C1 segment of cervical spinal cord (tissue), 14 donors: ENCODE measurements around the gene PAPOLG.
"Not testable (repeated sequence)": the region's sequence is repeated elsewhere in the genome, so short reads cannot be mapped to it uniquely, and the experiment has no call there.

Experiments
- DNase-seq, 14 donors: peaks; one replicate each; lab custom pipeline; 2025; lab: John Stamatoyannopoulos, UW

PAPOLG gene

GRCh38 chr2:60822987-60823386 lies 66.9 kb downstream of the PAPOLG start:
- DNase-seq, result no peak

DNA sequence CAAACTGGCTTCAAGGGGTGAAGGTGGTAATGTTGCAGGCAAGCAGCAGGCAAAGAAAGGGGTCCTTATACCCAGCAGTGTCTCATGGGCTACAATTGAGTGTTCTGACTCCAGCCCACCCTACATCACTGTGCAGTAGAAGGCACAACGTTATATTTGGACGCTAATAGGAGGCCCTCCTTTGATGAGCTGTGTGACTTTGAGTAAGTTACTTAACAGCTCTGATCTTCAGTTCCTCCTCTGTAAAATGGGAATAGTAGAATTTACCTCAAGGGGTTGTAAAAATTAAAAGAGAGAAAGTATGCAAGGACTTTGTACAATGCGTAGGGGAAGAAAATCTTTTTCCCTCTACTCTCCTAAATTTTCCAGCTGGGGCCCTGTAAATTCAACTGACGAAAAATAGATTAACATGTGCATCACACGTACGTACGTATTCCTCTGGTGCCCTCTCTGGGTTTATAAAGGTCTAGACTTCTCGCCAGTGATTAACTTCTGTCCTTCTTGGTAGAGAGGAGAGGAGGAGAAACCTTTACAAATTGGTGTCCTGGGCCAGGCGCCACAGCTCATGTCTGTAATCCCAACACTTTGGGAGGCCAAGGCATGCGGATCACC lies 67.7 kb downstream of the PAPOLG start:
- DNase-seq, result no peak

DNA sequence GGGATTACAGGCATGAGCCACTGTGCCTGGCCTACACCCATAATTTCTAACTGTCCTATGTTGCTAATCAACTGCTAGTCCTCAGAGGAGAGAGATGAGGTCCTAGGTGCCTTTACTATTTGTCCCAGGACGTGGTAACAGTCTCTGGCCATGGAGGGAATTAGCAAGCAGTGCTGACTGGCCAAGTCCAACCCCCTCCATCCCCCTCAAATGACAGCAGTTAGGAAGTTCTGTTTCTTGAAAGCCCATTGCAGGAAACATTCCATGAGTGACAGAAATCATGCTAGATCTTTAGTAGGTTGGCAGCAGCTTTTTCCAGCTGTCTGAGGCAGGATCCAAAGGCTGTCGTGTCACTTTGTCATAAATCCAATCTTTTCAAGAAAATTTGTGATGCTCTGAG lies 69.6 kb downstream of the PAPOLG start:
- DNase-seq, result no peak

DNA sequence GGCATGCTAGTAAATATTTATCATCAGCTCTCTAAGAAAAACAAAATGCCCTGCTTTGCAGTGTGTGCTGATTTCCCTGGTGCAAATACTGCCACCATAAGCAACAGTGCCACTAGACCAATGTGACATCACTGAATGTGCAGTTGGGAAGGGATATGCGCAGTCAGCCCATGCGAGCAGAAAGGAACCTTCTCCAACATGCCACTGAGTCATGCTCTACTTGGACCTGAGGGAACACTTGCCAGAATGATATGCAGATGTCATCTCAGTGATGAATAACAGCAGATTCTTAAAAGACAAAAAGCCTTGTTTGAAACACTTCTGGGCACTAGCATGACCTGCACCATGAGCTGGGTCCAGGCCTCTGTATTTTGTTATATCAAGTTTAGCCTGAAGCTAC lies 70.0 kb downstream of the PAPOLG start:
- no peak for DNase-seq

GRCh38 chr2:60826860-60827259 lies 70.8 kb downstream of the PAPOLG start:
- not testable (repeated sequence) for DNase-seq

DNA sequence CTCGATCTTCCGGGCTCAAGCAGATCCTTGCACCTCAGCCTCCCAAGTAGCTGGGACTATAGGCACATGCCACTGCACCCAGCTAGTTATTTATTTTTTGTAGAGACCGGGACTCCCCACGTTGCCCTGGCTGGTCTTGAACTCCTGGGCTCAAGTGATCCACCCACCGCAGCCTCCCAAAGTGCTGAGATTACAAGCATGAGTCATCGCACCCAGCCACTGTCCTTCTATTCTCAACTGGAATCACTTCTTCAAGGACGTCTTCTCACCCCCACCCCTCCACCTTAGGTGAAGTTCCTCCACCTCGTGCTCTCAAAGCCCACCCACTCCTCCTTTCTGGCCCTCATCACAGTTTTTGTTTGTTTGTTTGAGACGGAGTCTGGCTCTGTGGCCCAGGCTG lies 71.3 kb downstream of the PAPOLG start:
- DNase-seq, result no peak

DNA sequence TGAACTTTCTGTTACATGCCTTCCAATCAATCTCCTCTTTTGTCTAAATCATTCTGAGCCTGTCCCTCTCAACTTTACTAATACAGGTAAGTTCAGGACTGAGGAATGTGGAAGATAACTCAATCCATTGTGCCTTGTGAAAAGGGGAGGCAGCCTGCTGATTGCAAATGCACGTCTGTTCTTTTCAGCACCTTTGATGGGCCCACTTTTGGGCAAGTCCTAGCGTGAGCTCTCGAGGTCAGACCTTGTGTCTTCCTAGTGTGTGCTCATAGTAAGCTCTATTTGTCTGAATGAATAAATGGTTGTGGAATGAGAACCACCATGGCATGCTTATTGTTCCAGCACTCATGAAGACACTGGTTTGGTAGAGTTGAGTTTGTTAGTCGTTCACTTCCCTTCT lies 74.9 kb downstream of the PAPOLG start:
- DNase-seq, result no peak

GRCh38 chr2:60831921-60832320 lies 75.9 kb downstream of the PAPOLG start:
- DNase-seq, result no peak

DNA sequence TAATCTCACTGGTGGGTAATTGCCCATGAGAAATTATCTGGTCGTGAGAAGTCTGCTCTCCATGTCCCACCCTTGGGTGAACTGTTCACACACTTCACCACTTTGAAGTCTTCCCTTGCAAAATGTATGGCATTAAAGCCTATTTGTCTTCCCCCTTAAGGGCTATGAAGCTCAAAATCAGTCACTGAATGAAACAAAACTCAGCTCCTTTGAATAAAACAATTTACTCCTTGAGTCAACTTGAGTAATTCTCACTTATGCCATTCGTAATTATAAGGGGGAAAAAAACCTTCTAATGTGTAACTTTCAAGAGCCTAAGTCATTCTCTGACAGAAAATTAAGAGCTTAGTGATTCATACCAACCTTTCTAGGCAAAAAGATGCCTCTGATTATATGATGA lies 76.6 kb downstream of the PAPOLG start:
- DNase-seq, result no peak

GRCh38 chr2:60834270-60834717 lies 78.2 kb downstream of the PAPOLG start:
- DNase-seq, result no peak

DNA sequence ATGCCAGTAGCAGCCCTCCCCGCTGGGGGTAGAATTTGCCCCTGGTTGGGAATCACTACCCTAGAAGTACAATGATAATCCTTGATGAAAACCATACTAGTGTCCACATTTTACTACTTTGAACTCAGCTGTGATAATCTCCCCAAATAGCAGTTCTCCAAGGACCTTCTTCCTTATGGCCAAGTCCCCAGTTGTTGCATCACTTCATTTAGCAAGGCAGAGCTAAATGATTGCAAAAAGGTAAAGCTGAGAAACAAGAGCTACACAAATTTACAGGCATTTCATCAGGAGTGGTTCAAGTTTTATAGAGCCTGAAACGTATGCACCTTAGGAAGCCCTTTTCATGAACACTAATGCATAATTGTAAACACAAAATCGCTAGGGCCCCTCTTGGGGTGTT lies 80.4 kb downstream of the PAPOLG start:
- DNase-seq, result no peak

- DNase-seq, result no peak
These were observed 81.1 kb downstream of the PAPOLG start for GRCh38 chr2:60837123-60837522.

DNA sequence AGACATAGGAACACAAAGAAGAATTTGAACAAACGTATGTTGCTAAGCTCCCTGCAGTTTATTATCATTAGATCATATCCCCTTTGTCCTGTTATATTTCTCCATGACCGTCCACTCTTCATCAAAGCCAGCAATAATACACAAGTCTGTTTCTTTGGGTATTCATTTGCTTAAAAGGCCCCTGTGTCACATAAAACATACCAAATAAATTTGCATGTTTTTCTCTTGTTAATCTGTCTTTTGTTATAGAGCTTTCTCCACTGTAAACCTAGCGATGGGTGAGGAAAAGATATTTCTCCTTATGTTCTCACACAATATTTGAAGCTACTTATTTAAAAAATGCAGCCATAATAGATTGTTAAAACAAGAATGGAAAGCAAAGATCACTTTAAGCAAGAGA lies 82.4 kb downstream of the PAPOLG start:
- no peak for DNase-seq

GRCh38 chr2:60839126-60839813 lies 83.2 kb downstream of the PAPOLG start:
- no peak for DNase-seq

DNA sequence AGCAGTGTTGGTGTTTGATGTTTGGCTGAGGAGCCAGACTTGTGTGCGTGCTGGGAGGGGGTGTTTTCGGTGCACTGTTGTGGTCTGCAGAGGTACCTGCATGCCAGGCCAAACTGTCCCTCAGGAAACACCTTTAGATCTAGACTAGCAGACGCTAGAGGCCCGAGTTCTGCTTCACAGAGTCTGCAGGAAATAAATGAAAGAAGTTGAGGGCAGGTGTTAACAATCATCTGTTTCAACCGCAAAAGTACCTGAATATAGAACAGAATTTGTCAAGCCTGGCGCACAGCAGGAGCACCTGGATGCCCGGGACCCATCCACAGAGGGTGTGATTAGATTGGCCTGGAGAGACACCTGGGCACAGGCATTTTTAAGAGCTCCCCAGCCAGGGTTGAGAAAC lies 84.8 kb downstream of the PAPOLG start:
- no peak for DNase-seq

- DNase-seq, result no peak
These were observed 86.9 kb downstream of the PAPOLG start for GRCh38 chr2:60843006-60843405.

- no peak for DNase-seq
These were observed 88.0 kb downstream of the PAPOLG start for GRCh38 chr2:60844105-60844504.

- DNase-seq, result no peak
These were observed 91.8 kb downstream of the PAPOLG start for GRCh38 chr2:60847854-60848253.
